ENCODE data around the gene ZNF837.

The ZNF837 gene

DNA sequence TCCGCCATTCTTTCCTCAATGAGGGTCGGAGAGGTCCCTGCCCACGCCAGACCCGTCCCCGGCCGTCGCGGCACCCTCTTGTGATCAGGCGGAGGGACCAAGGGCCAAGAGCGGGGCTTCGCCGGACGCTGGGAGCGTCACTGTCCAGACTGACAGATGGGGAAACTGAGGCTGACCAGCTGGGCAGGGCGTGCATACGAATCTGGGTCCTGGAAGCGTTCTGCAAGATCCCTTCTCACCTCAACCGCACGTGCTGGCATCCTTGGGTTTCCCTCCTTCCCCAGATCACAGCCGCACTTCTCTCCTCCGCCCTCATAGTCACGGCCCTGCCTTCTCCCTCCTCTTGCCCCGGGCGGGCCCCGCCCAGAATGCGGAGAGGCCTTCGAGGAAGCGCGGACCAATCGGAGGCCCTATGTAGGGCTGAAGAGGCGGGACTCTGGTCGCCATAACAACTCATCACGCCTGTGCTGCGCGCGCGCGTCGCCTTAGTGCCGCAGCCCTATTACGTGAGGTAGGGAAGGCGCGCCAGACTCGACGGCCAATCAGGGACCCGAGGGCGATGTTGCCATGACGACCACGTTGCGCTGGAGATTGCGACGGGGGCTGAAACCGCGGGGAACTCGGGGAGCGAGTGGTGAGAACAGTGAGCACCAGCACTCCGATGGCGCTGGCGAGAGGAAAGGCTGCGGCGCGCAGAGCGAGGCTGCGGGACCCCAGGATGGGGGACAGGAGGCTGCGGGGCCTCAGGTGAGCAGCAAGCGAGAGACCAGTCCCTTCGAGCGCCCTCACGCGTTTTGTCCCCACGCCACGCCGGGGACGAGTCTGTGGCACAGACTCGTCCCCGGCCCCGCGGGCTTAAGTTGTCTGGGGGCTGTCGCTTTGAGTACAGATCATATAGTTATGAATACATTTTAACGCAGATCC is 20.3 kb upstream of the ZNF837 start:
- Mint-ChIP-seq H3K4me1 (peaks cover 9% of the 10 kb centered on the region), H3K27me3 (peaks cover 12% of the 10 kb centered on the region), H3K4me3 (peak overlapping the region; percentile 89), H3K9me3 (no peaks in the 10 kb centered on the region), H3K27ac (peak overlapping the region; percentile 93), H3K36me3 (no peaks in the 10 kb centered on the region)
- peak; percentile 95 for ATAC-seq (ENCODE audit: low read depth)
- DNase-seq (ENCODE audit: low spot score in 2 of 2) = peak; percentile 97 to 98

DNA sequence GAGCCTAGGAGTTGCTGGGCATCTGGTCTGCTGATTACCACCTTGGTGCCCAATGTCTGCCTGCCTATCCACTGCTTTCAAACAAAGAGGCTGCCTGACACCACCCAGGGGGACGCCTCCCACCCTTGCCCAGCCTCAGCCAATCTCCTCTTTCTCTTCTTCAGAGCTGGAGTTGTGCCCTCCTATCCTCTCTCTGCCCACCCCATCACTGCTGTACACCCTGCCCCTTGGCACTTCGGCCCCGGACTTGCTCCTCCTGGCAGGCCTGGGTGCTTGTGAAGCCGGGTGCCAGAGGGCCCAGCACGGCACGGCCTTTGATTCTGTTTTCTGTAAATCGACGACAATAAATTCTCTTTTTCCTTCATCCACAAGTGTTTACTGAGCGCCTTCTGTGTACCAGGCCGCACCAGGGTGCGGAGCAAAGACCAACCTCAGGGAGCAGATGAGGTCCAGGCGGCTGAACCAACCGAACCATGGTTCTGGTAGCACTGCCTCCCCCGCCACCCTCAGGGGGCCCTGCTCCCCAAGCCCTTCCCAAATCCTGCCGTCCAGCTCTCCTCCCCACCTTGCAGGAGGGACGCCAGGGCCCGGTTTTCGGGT is 19.6 kb upstream of the ZNF837 start:
- no peak overlapping the region for H3K27ac Mint-ChIP-seq
- peak overlapping the region; percentile 89 for H3K4me3 Mint-ChIP-seq
- DNase-seq (ENCODE audit: low spot score in 2 of 2) (no peak), ATAC-seq (ENCODE audit: low read depth) (no peak)
- H3K4me1 Mint-ChIP-seq = peaks cover 12% of the 10 kb centered on the region
- no peaks in the 10 kb centered on the region for H3K9me3 Mint-ChIP-seq
- peaks cover 3% of the 10 kb centered on the region for H3K36me3 Mint-ChIP-seq
- peaks cover 12% of the 10 kb centered on the region for H3K27me3 Mint-ChIP-seq

DNA sequence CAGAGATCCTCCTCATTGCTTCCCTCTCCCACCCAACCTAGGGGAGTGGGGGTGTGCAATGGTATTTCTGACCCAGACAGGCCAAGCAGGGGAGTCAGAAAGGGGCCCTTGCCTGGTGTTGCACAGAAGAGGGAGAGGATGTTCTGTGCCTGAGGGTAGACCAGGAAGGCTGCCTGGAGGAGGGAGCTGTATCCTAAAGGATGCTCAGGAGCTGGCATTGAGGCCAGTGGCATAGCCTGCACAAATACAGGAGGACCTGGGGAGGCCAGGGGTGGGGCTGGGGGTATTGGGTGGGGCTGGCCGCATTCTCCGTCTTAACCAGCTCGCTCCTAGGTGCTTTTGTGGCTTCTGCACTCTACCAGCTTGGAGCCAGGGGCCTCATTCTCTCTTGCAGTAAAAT is 19.1 kb upstream of the ZNF837 start:
- H3K27me3 Mint-ChIP-seq = peaks cover 12% of the 10 kb centered on the region
- peak overlapping the region; percentile 33 for H3K4me3 Mint-ChIP-seq
- H3K9me3 Mint-ChIP-seq = no peaks in the 10 kb centered on the region
- ATAC-seq (ENCODE audit: low read depth) (no peak), DNase-seq (ENCODE audit: low spot score in 2 of 2) (no peak)
- H3K36me3 Mint-ChIP-seq = peaks cover 3% of the 10 kb centered on the region
- peaks cover 12% of the 10 kb centered on the region for H3K4me1 Mint-ChIP-seq
- no peak overlapping the region for H3K27ac Mint-ChIP-seq

DNA sequence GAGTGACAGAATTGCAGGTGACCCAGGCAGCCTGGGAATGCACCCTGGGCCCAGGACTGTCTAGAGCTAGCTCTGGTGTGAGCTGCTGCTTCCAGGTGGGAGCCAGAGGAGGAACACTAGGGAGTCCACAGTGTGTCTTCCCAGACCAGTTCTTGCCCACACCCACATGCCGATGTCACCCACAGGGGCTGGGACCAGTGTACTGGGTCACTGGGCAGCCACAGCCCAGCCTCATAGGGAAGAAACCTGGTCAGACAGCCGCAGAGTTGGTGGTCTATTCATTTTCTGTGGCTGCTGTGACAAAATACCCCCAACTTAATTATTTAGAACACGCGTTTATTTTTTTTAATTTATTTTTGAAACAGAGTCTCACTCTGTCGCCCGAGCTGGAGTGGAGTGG is 17.7 kb upstream of the ZNF837 start:
- DNase-seq (ENCODE audit: low spot score in 2 of 2) (no peak), ATAC-seq (ENCODE audit: low read depth) (no peak)
- peaks cover 17% of the 10 kb centered on the region for H3K36me3 Mint-ChIP-seq
- H3K4me3 Mint-ChIP-seq = no peak overlapping the region
- no peak overlapping the region for H3K27ac Mint-ChIP-seq
- no peaks in the 10 kb centered on the region for H3K9me3 Mint-ChIP-seq
- H3K4me1 Mint-ChIP-seq = peaks cover 17% of the 10 kb centered on the region
- peaks cover 12% of the 10 kb centered on the region for H3K27me3 Mint-ChIP-seq

DNA sequence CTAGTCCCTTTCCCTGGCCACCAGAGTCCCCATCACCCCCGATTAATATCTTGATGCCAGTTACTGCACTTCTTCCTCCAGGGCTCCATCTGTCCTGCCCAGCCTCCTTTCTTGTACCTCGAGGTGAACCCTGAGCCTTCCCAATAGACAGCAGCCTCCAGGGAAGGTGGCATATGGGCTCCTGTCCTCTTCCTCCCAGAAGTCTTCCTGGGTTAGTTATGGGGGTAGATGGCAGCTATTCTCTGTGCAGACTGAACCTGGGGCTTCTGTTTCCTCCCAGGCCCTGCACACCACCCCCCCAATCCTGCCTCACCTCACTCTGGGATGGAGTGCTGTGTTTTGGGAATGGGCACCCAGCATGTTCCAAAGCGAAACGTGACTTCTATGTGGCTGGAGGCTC is 17.3 kb upstream of the ZNF837 start:
- no peak overlapping the region for H3K4me3 Mint-ChIP-seq

DNA sequence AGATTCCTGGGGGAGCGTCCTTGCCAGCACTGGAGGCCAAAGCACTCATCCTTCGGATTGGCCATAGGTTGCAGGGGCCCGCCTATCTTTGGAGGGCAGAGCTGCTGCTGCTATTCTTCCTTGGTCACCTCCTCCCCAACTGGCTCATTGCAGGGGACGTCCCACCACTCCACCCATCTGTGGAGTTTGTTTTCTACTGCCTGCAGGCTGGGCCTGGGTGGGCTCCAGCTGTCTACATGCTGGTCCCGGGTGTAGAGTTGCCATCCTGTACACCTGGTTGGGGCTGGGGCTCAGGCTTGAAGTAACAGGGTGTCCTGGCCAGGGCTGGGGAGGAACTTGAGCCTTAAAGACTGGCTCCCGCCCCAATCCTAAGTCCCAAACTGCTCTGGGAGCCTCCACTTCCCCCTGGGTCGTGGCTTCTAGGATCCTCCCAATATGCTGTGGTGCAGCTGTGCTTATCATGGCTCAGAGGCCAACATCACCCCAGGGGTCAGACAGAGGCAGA is 16.8 kb upstream of the ZNF837 start:
- no peak overlapping the region for H3K4me3 Mint-ChIP-seq
- peaks cover 23% of the 10 kb centered on the region for H3K36me3 Mint-ChIP-seq
- no peak overlapping the region for H3K27ac Mint-ChIP-seq

More for the DNA sequence above, 17.3 kb upstream of the ZNF837 start:
- no peak overlapping the region for H3K27ac Mint-ChIP-seq
- H3K36me3 Mint-ChIP-seq = peaks cover 19% of the 10 kb centered on the region
- DNase-seq (ENCODE audit: low spot score in 2 of 2) (no peak), ATAC-seq (ENCODE audit: low read depth) (no peak)
- peaks cover 17% of the 10 kb centered on the region for H3K4me1 Mint-ChIP-seq
- H3K9me3 Mint-ChIP-seq = no peaks in the 10 kb centered on the region
- H3K27me3 Mint-ChIP-seq = peaks cover 12% of the 10 kb centered on the region

DNA sequence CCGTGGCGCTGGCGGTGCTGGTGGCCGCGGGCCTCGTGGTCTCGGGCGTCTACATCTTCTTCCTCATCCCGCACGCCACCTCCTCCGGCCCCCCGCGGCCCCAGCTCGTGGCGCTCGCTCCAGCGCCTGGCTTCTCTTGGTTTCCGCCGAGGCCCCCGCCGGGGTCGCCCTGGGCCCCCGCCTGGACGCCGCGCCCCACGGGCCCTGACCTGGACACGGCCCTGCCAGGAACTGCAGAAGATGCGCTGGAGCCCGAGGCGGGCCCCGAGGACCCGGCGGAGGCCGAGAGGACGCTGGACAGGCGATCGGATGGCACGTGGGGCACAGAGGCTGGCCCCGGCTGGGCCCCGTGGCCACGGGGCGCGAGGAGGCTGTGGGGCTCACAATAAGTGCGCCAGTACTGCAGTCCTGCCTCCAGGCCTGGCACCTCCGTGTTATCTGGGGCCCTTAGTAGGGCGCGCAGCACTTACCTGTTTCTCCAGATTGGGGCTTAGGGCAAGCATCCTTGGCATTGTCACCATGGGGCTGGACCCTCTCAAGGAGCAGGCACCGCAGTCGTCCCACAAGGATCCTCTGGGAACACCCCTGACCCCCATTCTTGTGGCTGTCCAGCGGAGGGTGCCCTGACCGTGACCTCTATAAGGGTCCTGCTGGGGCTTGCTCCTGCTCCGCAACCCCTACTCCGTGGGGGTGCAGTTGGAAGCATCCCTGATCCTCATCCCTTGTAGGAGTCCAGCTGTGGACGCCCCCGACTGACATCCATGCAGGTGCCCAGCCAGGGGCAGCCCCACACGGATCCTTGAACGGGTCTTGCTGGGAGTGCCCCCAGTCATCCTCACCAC is 16.1 kb upstream of the ZNF837 start:
- H3K36me3 Mint-ChIP-seq = peaks cover 23% of the 10 kb centered on the region
- H3K27ac Mint-ChIP-seq = no peak overlapping the region
- ATAC-seq (ENCODE audit: low read depth) = no peak
- peaks cover 21% of the 10 kb centered on the region for H3K4me1 Mint-ChIP-seq
- H3K4me3 Mint-ChIP-seq = no peak overlapping the region
- no peak for DNase-seq (ENCODE audit: low spot score in 2 of 2)
- peaks cover 12% of the 10 kb centered on the region for H3K27me3 Mint-ChIP-seq
- no peaks in the 10 kb centered on the region for H3K9me3 Mint-ChIP-seq

More for the DNA sequence above, 16.8 kb upstream of the ZNF837 start:
- Mint-ChIP-seq H3K9me3 (no peaks in the 10 kb centered on the region), H3K4me1 (peaks cover 21% of the 10 kb centered on the region), H3K27me3 (peaks cover 12% of the 10 kb centered on the region)
- DNase-seq (ENCODE audit: low spot score in 2 of 2) (no peak), ATAC-seq (ENCODE audit: low read depth) (no peak)

DNA sequence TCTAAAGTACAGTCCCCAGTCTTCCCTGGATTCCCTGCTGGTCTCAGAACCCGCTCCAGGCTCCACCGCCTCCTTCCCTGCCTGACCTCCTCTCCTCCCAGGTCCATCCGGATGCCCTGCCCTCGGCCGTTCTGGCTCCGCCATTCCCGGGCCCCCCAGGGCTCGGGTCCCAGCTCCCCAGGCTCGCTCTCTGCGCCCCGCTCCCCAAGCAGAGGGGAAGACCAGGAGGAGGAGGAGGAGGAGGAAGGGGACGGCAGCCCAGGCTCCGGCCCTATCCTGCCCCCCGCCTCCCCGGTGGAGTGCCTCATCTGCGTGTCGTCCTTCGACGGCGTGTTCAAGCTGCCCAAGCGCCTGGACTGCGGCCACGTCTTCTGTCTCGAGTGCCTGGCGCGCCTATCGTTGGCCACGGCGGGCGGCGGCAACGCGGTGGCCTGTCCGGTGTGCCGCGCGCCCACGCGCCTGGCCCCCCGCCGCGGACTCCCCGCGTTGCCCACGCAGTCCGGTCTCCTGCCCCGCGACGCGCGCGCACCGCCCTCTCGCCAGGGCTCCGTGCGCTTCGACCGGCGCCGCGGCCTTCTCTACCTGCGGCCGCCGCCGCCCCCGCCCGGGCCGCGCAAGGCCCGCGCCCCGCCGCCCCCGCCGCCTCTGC is 15.3 kb upstream of the ZNF837 start:
- Mint-ChIP-seq H3K36me3 (peaks cover 23% of the 10 kb centered on the region), H3K9me3 (no peaks in the 10 kb centered on the region), H3K4me1 (peaks cover 18% of the 10 kb centered on the region), H3K27me3 (peaks cover 12% of the 10 kb centered on the region), H3K27ac (no peak overlapping the region), H3K4me3 (no peak overlapping the region)
- DNase-seq (ENCODE audit: low spot score in 2 of 2) (no peak), ATAC-seq (ENCODE audit: low read depth) (no peak)

DNA sequence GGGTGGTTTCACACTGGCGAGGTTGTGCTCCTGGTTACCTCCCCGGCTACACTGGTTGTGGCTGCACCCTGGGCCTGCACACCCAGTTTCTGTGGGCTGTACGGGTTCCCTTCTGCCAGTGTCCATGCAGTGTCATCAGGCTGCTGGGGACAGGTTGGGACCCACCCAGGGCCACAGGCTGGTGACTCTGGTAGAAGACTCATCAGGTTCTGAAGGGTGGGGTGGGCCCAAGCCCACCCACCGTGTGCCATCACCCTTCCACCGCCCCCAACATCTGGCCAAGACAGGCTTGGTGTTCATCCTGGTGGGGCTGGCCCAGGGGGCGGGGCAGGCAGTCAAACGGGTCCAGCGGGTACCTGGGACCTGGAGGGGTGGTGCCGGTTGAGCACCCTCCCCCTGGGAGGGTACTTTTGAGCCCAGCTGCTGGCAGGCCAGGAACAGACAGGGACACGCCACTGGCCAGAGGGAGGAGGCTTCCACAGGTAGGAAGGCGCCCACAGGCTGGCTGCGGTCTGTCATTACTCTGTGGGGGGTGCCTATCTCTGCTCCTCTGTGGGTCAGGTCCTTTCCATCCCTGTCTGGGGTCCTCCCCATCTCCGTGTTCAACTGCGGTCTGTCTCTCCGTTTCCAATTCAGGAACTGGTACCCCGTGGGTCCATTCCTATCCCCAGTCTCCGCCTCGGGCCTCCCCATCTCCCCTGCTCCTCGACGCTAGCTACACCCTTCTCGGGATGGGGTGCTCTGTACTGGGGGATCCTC is 14.6 kb upstream of the ZNF837 start, which contains the start of gene RNF225:
TSS of gene RNF225 (plus strand) at position 437 of the 759 bp plus-strand sequence. CDS start 434 bp downstream, outside the sequence.
- no peak for DNase-seq (ENCODE audit: low spot score in 2 of 2)
- Mint-ChIP-seq H3K27ac (peak within 1 kb of the TSS; percentile 31), H3K36me3 (peaks cover 27% of the 10 kb centered on the region), H3K27me3 (peaks cover 10% of the 10 kb centered on the region), H3K4me1 (peaks cover 18% of the 10 kb centered on the region), H3K4me3 (no peak within 1 kb of the TSS), H3K9me3 (no peaks in the 10 kb centered on the region)
- no peak for ATAC-seq (ENCODE audit: low read depth)

DNA sequence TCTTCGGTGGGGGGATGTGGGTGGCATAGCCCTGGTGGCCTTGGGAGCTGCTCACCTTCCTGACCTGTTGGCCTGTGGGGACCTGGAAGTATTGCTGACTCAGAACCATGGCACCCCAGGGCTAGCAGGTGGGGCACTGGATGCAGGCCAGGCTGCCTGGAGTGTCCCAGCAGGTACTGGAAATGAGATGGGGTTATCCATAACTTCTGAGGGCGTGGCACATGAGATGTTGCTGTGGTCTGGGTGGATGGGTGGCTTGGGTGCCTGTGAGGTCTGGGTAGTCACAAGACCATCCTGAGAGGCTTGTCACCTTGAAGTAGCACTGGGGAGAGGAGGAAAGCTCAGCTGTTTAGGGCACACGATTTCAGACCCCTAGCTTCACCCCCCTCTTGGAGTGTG is 14.0 kb upstream of the ZNF837 start:
- Mint-ChIP-seq H3K4me1 (peaks cover 16% of the 10 kb centered on the region), H3K27me3 (peaks cover 10% of the 10 kb centered on the region), H3K36me3 (peaks cover 29% of the 10 kb centered on the region), H3K4me3 (no peak overlapping the region), H3K27ac (no peak overlapping the region), H3K9me3 (no peaks in the 10 kb centered on the region)
- DNase-seq (ENCODE audit: low spot score in 2 of 2) (no peak), ATAC-seq (ENCODE audit: low read depth) (no peak)

DNA sequence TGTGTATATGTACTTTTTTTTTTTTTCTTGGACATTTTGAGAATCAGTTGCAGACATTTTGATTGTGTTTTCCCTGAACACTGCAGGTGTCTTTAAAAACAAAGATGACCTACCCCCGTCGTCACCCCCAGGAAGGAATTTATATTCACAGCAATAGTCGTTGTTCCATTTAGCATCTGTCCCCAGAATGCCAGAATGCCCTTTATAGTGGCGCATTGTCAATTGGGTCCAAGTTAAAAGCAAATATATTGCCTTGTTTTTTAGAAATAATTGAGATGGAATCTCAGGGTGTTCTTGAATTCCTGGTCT is 12.8 kb upstream of the ZNF837 start:
- Mint-ChIP-seq H3K9me3 (no peaks in the 10 kb centered on the region), H3K36me3 (peaks cover 32% of the 10 kb centered on the region), H3K4me1 (peaks cover 16% of the 10 kb centered on the region), H3K27ac (no peak overlapping the region), H3K4me3 (no peak overlapping the region), H3K27me3 (peaks cover 10% of the 10 kb centered on the region)
- ATAC-seq (ENCODE audit: low read depth) (no peak), DNase-seq (ENCODE audit: low spot score in 2 of 2) (no peak)

DNA sequence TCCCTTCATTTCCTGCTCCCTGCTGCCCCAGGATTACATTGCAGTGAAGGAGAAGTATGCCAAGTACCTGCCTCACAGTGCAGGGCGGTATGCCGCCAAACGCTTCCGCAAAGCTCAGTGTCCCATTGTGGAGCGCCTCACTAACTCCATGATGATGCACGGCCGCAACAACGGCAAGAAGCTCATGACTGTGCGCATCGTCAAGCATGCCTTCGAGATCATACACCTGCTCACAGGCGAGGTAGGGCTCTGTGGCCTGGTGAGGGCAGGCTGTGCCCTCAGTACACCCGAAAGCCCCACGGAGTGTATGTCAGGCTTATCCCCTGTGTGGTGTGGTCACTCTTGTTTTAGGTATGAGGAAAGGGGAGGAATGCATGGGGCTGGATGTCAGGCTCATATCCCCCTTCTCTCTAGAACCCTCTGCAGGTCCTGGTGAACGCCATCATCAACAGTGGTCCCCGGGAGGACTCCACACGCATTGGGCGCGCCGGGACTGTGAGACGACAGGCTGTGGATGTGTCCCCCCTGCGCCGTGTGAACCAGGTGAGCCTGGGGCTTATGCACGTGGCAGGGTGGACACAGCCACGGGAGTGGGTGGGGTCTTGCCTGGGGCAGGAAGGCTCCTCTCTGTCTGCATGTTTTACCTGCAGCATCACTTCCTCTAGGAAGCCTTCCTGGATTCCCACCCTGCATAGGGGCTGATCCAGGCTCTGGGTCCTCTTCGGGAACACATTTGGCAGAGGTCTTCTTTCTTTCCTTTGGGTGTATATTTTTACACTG is 12.3 kb upstream of the ZNF837 start:
- no peaks in the 10 kb centered on the region for H3K9me3 Mint-ChIP-seq

More for the DNA sequence above, 12.3 kb upstream of the ZNF837 start:
- Mint-ChIP-seq H3K27me3 (peaks cover 10% of the 10 kb centered on the region), H3K36me3 (peaks cover 32% of the 10 kb centered on the region), H3K27ac (no peak overlapping the region), H3K4me1 (peaks cover 18% of the 10 kb centered on the region), H3K4me3 (no peak overlapping the region)
- ATAC-seq (ENCODE audit: low read depth) (no peak), DNase-seq (ENCODE audit: low spot score in 2 of 2) (no peak)
